Psoas muscle (tissue), 8 donors: ENCODE data around the gene KRTAP10-12. TPM values are rescaled to one million over a fixed set of nuclear protein-coding genes. Genes with fewer than 3 reads are reported as not detected.

Experiments
- ATAC-seq, 4 donors: fragments of 200-7000 bp; cut with Tn5 transposase; one replicate each; pipeline ENCODE4 v1.9.1; 2020; ENCODE audit warnings: moderate library complexity in 3 of 4, mild to moderate bottlenecking in 2 of 4
- DNase-seq, 2 donors: peaks; one replicate each; pipeline ENCODE4 v3.0.0-alpha.2; 2020
- H3K27ac ChIP-seq: fragments of 200-600 bp; one replicate; pipeline ENCODE4 v1.8.0; 2022
- H3K27me3 ChIP-seq, 3 donors: fragments of 200-600 bp in 1 of 3; one replicate each; pipeline versions ENCODE4 v1.6.1 to v1.8.0; 2013 to 2022; ENCODE audit warnings: low read length in 2 of 3, mild to moderate bottlenecking in 2 of 3, moderate library complexity in 1 of 3; ENCODE audit not compliant: insufficient read depth in 3 of 3
- H3K36me3 ChIP-seq, 2 donors: fragments of 200-600 bp in 1 of 2; one replicate each; pipeline versions ENCODE4 v1.6.1 to v1.8.0; 2013 to 2022; ENCODE audit warnings: low read depth in 1 of 2, mild to moderate bottlenecking in 1 of 2, moderate library complexity in 1 of 2; ENCODE audit not compliant: insufficient read depth in 1 of 2
- H3K4me1 ChIP-seq: fragments of 200-600 bp; one replicate; pipeline ENCODE4 v1.8.0; 2022
- H3K4me3 ChIP-seq: fragments of 200-600 bp; one replicate; pipeline ENCODE4 v1.8.0; 2022; ENCODE audit warnings: mild to moderate bottlenecking
- H3K9me3 ChIP-seq: fragments of 200-600 bp; one replicate; pipeline ENCODE4 v1.8.0; 2022
- WGBS, 3 donors: extraction: QIAGEN DNeasy Blood & Tissue Kit; methylation state at CpG; one replicate each; pipeline versions ENCODE4 v1.1.6 to v1.1.7; 2013; 5-methylcytosine and 5-hydroxymethylcytosine counted together
- intact Hi-C, 2 donors: fragments of 100-400 bp; cut with DNase I; formaldehyde crosslinking; loops; one replicate each; pipeline versions ENCODE4 v1.11.0 to v1.14.2; 2022
- polyA plus RNA-seq, 3 donors: library from polyadenylated mRNA; stranded (reverse); fragments of 200-250 nt; gene quantifications; one replicate each; pipeline ENCODE4 v1.2.3, GENCODE V29; 2013
- total RNA-seq, 4 donors: library from RNA; stranded (reverse); fragmentation: NEBNext Ultra II Directional in 2 of 4; extraction: Animal tissue kit (Norgen Biotek cat#: 25700) in 2 of 4; gene quantifications; one replicate each; pipeline versions ENCODE4 v1.2.1 to v1.2.4, GENCODE V29; 2021 to 2023
- TF ChIP-seq, protein P1 (sequence below): fragments of 200-600 bp; IDR thresholded peaks from one replicate; pipeline ENCODE4 v1.8.0; 2022; ENCODE audit warnings: antibody characterized with exemption
- donor health status: healthy with polysubstance abuse.
- donor health status: DM: no; HTN: no; CAD: no; lungs with moderate emphysema.
- donor health status: Bipolar disorder and iron deficiency.
- donor health status: healthy.
- donor health status: DM: yes; HTN: yes; CAD: no.
- donor health status: DM: no; HTN: no; CAD: no.
- donor health status: DM: no; HTN: no; CAD: no.
- donor health status: DM: yes; HTN: yes; CAD: no.

Gene KRTAP10-12
- total and polyA plus RNA-seq, 7 donors, result not detected

DNA sequence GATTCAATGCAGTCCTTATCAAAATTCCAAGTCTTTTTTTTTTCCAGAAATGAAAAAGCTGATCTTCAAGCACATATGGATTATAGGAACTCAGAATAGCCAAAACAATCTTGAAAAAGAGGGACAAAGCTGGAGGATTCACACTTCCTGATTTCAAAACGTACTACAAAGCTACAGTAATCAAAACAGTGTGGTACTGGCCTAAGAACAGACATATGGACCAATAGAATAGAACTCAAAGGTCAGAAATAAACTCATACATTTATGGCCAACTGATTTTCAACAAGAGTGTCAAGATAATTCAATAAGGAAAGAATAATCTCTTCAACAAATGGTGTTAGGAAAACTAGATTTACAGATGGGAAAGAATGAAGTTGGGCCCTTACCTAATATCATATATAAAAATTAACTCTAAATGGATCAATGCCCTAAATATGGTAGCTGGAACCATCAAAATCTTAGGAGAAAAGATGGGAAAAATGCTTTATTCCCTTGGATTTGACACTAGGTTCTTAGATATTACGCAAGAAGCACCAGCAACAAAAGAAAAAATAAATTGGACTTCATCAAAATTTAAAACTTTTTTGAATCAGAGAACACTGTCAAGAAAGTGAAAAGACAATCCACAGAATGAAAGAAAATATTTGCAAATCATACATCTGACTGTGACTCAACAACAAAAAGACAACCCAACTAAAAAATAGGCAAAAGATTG, 4.0 kb upstream of the KRTAP10-12 start:
- ATAC-seq (no peak), DNase-seq (no peak)
- Histone ChIP-seq H3K4me3 (no peak overlapping the region), H3K27ac (no peak overlapping the region), H3K9me3 (peaks cover 22% of the 10 kb centered on the region), H3K4me1 (no peaks in the 10 kb centered on the region), H3K27me3 (peaks cover 0 to 33% (median 8%) of the 10 kb centered on the region in 3 donors), H3K36me3 (no peaks in the 10 kb centered on the region)
- intact Hi-C loops, result no loop called here
- TF ChIP-seq, protein P1, sequence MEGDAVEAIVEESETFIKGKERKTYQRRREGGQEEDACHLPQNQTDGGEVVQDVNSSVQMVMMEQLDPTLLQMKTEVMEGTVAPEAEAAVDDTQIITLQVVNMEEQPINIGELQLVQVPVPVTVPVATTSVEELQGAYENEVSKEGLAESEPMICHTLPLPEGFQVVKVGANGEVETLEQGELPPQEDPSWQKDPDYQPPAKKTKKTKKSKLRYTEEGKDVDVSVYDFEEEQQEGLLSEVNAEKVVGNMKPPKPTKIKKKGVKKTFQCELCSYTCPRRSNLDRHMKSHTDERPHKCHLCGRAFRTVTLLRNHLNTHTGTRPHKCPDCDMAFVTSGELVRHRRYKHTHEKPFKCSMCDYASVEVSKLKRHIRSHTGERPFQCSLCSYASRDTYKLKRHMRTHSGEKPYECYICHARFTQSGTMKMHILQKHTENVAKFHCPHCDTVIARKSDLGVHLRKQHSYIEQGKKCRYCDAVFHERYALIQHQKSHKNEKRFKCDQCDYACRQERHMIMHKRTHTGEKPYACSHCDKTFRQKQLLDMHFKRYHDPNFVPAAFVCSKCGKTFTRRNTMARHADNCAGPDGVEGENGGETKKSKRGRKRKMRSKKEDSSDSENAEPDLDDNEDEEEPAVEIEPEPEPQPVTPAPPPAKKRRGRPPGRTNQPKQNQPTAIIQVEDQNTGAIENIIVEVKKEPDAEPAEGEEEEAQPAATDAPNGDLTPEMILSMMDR, result no peak
- WGBS, 3 donors, result 49 to 50% (median 50%) methylated on average over 2 of the region's 2 CpGs

DNA sequence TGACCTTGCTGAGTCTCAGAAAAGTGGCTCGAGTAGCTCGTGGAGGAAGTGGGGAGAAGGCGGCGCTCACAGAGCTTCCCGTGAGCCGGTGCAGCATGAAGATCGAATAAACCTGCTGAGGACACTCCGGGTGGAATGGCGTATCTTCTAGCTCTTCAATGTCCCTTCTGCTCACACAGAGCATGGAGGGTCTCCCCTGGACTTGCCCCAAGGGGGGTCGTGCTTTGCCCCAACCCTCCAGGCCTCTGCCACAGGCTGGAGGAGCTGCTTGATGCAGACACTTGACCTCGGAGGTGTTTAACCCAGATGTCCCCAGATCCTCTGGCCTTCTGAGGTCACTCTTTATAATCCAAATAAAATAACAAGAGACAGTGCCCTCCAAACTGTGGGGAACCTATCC, 2.2 kb upstream of the KRTAP10-12 start:
- H3K36me3 ChIP-seq, result no peaks in the 10 kb centered on the region
- H3K9me3 ChIP-seq, result peaks cover 22% of the 10 kb centered on the region
- no peak overlapping the region for H3K27ac ChIP-seq
- no peak overlapping the region for H3K4me3 ChIP-seq
- H3K4me1 ChIP-seq, result no peaks in the 10 kb centered on the region
- peaks cover 5 to 37% (median 13%) of the 10 kb centered on the region in 3 donors for H3K27me3 ChIP-seq
- no peak for DNase-seq
- ATAC-seq, result no peak
- intact Hi-C loops, result no loop called here
- WGBS, 3 donors, result 59 to 70% (median 67%) methylated on average over 11 of the region's 11 CpGs
- TF ChIP-seq, protein P1, result no peak

DNA sequence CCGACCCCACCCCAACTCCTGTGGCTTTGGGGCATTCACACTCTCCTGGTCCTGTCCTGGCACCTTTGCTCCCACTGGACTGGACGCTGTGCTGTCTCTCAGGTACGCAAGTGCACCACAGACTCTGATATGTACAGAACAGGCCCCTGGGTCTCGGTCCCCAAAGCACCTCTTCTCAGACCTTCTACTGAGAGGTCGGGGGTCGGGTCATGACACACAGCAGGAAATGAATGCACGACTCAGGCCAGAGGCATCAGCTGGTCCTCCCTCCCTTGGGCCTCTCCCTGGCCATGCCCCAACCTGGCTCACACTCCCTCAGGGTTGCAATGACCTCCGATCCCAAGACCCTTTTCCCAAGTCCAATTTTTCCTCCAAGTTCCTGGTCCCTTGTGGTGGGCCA, 1.8 kb upstream of the KRTAP10-12 start:
- H3K4me1 ChIP-seq, result no peaks in the 10 kb centered on the region
- intact Hi-C loops, result no loop called here
- H3K4me3 ChIP-seq, result no peak overlapping the region
- H3K27ac ChIP-seq, result no peak overlapping the region
- ATAC-seq, result no peak
- H3K9me3 ChIP-seq, result peaks cover 22% of the 10 kb centered on the region
- peak in 1 of 2 donors; percentile 28 for DNase-seq
- WGBS, 3 donors, result 54 to 63% (median 61%) methylated on average over 8 of the region's 8 CpGs
- peaks cover 5 to 38% (median 13%) of the 10 kb centered on the region in 3 donors for H3K27me3 ChIP-seq
- H3K36me3 ChIP-seq, result no peaks in the 10 kb centered on the region
- TF ChIP-seq, protein P1, result no peak

DNA sequence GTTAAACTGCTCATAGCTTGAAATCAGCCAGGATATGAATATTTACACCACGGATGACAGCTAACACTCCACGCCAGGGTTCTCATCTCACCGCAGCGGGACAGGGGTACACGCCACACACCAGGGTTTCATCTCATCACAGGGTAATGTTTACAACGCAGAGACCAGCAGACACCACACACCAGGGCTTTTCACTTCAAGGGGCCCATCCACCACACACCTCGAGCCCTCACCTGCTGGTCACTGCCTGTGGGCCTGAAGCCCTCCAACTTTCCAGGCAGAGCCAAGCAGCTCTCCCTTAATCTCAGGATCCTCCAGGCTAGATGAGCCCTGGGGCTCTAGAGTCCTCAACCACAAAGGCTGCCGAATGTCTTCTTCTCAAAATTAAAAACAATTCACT, 1.3 kb upstream of the KRTAP10-12 start:
- TF ChIP-seq, protein P1, result no peak
- intact Hi-C loops, result no loop called here
- Histone ChIP-seq H3K4me3 (no peak overlapping the region), H3K27me3 (peaks cover 5 to 40% (median 15%) of the 10 kb centered on the region in 3 donors), H3K36me3 (no peaks in the 10 kb centered on the region), H3K4me1 (no peaks in the 10 kb centered on the region), H3K9me3 (peaks cover 22% of the 10 kb centered on the region), H3K27ac (no peak overlapping the region)
- DNase-seq, result no peak
- WGBS, 3 donors, result 72 to 78% (median 73%) methylated on average over 8 of the region's 8 CpGs
- no peak for ATAC-seq

DNA sequence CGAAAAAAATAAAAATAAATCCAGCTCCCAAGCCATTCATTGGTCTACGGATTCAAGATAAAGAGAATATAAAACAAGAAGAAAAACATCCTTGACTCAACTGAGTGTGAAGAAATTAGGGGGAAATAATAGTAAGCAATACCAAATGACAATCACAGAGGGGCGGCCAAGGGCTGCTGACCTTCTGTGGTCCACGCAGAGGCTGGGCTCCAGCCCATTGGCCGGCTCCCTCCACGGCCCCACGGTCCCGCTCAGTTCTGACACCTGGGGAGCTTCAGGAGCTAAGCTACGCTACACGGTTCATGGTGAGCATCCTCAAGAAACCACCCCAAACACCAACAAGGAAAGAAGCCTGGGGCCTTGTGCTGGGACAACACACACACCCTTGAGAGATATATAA, 400 bp upstream of the KRTAP10-12 start:
- ATAC-seq (no peak), DNase-seq (no peak)
- H3K4me3 ChIP-seq, result no peak overlapping the region
- no peaks in the 10 kb centered on the region for H3K36me3 ChIP-seq
- TF ChIP-seq, protein P1, result no peak
- 67 to 71% (median 69%) methylated on average over 10 of the region's 10 CpGs for WGBS, 3 donors
- no peak overlapping the region for H3K27ac ChIP-seq
- peaks cover 5 to 50% (median 20%) of the 10 kb centered on the region in 3 donors for H3K27me3 ChIP-seq
- no peaks in the 10 kb centered on the region for H3K4me1 ChIP-seq
- intact Hi-C loops, result no loop called here
- peaks cover 22% of the 10 kb centered on the region for H3K9me3 ChIP-seq
